ENCODE results near the gene PKD2.

GRCh38 chr4:88027611-88028608, 20.5 kb downstream of the PKD2 start:
- TF ChIP-seq CTCF (conservative IDR thresholded peaks at IDR 0.05 in 1 of 2, IDR thresholded peaks at IDR 0.05 in 1 of 2; ENCODE audit: low read depth in 1 of 2, low read length in 2 of 2), result no peak
- no peak for TF ChIP-seq EZH2 (IDR thresholded peaks at IDR 0.05; ENCODE audit: low read length, missing control alignments)

Measured in fibroblast of lung (primary cell).